ENCODE data around the gene HRH3. TPM values are rescaled to one million over a fixed set of nuclear protein-coding genes. Genes with fewer than 3 reads are reported as not detected.

The HRH3 gene
- total RNA-seq, 2 donors from 2014 or later: 0.44 TPM; not detected in 1

- Histone ChIP-seq H3K4me3 (ENCODE audit: low read length) (no peak overlapping the region), H3K9ac (ENCODE audit: extremely low read depth, low read length, poor library complexity, severe bottlenecking) (no peak overlapping the region), H3K4me1 (ENCODE audit: control insufficient read depth, insufficient read depth, low read length) (no peaks in the 10 kb centered on the region), H3K27ac (ENCODE audit: low read depth, low read length) (no peak overlapping the region), H3K9me3 (ENCODE audit: control insufficient read depth, low read length) (no peaks in the 10 kb centered on the region), H3K27me3 (ENCODE audit: control insufficient read depth, insufficient read depth, low read length, poor library complexity, severe bottlenecking) (no peaks in the 10 kb centered on the region), H3K36me3 (ENCODE audit: control insufficient read depth, insufficient read depth, low read length) (peaks cover 4% of the 10 kb centered on the region)
- no peak overlapping the region for H3K4me3 Mint-ChIP-seq
- H3K27ac Mint-ChIP-seq: no peak overlapping the region
- peaks cover 4% of the 10 kb centered on the region for H3K4me1 Mint-ChIP-seq
- peaks cover 18% of the 10 kb centered on the region for H3K36me3 Mint-ChIP-seq (ENCODE audit: low read depth)
- no peak for TF ChIP-seq CTCF (conservative IDR thresholded peaks at IDR 0.05)
- no peak for DNase-seq
- WGBS, 2 experiments (ENCODE audit: insufficient coverage in 1 of 2, insufficient read length in 1 of 2): 89% methylated on average over 5 to 8 of the region's 8 CpGs
- H3K9me3 Mint-ChIP-seq: no peaks in the 10 kb centered on the region
- no peaks in the 10 kb centered on the region for H3K27me3 Mint-ChIP-seq (ENCODE audit: insufficient read depth)
These were observed 26.4 kb upstream of the HRH3 start for GRCh38 chr20:62246431-62246830.

- H3K9ac ChIP-seq (ENCODE audit: extremely low read depth, low read length, poor library complexity, severe bottlenecking): no peak overlapping the region
- DNase-seq: no peak
- H3K36me3 ChIP-seq (ENCODE audit: control insufficient read depth, insufficient read depth, low read length): peaks cover 4% of the 10 kb centered on the region
- no peak overlapping the region for H3K4me3 Mint-ChIP-seq
- H3K27me3 ChIP-seq (ENCODE audit: control insufficient read depth, insufficient read depth, low read length, poor library complexity, severe bottlenecking): no peaks in the 10 kb centered on the region
- H3K9me3 Mint-ChIP-seq: no peaks in the 10 kb centered on the region
- TF ChIP-seq CTCF (conservative IDR thresholded peaks at IDR 0.05): no peak
- H3K4me1 ChIP-seq (ENCODE audit: control insufficient read depth, insufficient read depth, low read length): no peaks in the 10 kb centered on the region
- no peak overlapping the region for H3K27ac Mint-ChIP-seq
- H3K27me3 Mint-ChIP-seq (ENCODE audit: insufficient read depth): no peaks in the 10 kb centered on the region
- peaks cover 4% of the 10 kb centered on the region for H3K4me1 Mint-ChIP-seq
- H3K9me3 ChIP-seq (ENCODE audit: control insufficient read depth, low read length): no peaks in the 10 kb centered on the region
- WGBS, 2 experiments (ENCODE audit: insufficient coverage in 1 of 2, insufficient read length in 1 of 2): 94 to 95% methylated on average over 5 to 19 of the region's 19 CpGs
- H3K4me3 ChIP-seq (ENCODE audit: low read length): no peak overlapping the region
- no peak overlapping the region for H3K27ac ChIP-seq (ENCODE audit: low read depth, low read length)
- peaks cover 22% of the 10 kb centered on the region for H3K36me3 Mint-ChIP-seq (ENCODE audit: low read depth)
These were observed 25.8 kb upstream of the HRH3 start for GRCh38 chr20:62245911-62246280.

GRCh38 chr20:62244644-62245108 is 24.6 kb upstream of the HRH3 start:
- H3K4me1 ChIP-seq (ENCODE audit: control insufficient read depth, insufficient read depth, low read length): no peaks in the 10 kb centered on the region
- H3K9ac ChIP-seq (ENCODE audit: extremely low read depth, low read length, poor library complexity, severe bottlenecking): no peak overlapping the region
- no peak for TF ChIP-seq CTCF (conservative IDR thresholded peaks at IDR 0.05)
- H3K4me1 Mint-ChIP-seq: peaks cover 4% of the 10 kb centered on the region
- H3K4me3 ChIP-seq (ENCODE audit: low read length): no peak overlapping the region
- H3K27me3 Mint-ChIP-seq (ENCODE audit: insufficient read depth): no peaks in the 10 kb centered on the region
- no peak for DNase-seq
- H3K27ac ChIP-seq (ENCODE audit: low read depth, low read length): no peak overlapping the region
- peaks cover 4% of the 10 kb centered on the region for H3K36me3 ChIP-seq (ENCODE audit: control insufficient read depth, insufficient read depth, low read length)
- H3K9me3 Mint-ChIP-seq: no peaks in the 10 kb centered on the region
- 97 to 98% methylated on average over 14 to 17 of the region's 17 CpGs for WGBS, 2 experiments (ENCODE audit: insufficient coverage in 1 of 2, insufficient read length in 1 of 2)
- no peaks in the 10 kb centered on the region for H3K9me3 ChIP-seq (ENCODE audit: control insufficient read depth, low read length)
- H3K4me3 Mint-ChIP-seq: no peak overlapping the region
- H3K27ac Mint-ChIP-seq: no peak overlapping the region
- H3K36me3 Mint-ChIP-seq (ENCODE audit: low read depth): peaks cover 32% of the 10 kb centered on the region
- no peaks in the 10 kb centered on the region for H3K27me3 ChIP-seq (ENCODE audit: control insufficient read depth, insufficient read depth, low read length, poor library complexity, severe bottlenecking)
